ENCODE data around the gene DTNB.

DTNB gene

GRCh38 chr2:25673300-25674076 is at the start of gene DTNB:
DTNB (minus strand) TSS chr2:25673577; CDS start chr2:25652660, 20,917 bp downstream.
- TF ChIP-seq, protein P1, sequence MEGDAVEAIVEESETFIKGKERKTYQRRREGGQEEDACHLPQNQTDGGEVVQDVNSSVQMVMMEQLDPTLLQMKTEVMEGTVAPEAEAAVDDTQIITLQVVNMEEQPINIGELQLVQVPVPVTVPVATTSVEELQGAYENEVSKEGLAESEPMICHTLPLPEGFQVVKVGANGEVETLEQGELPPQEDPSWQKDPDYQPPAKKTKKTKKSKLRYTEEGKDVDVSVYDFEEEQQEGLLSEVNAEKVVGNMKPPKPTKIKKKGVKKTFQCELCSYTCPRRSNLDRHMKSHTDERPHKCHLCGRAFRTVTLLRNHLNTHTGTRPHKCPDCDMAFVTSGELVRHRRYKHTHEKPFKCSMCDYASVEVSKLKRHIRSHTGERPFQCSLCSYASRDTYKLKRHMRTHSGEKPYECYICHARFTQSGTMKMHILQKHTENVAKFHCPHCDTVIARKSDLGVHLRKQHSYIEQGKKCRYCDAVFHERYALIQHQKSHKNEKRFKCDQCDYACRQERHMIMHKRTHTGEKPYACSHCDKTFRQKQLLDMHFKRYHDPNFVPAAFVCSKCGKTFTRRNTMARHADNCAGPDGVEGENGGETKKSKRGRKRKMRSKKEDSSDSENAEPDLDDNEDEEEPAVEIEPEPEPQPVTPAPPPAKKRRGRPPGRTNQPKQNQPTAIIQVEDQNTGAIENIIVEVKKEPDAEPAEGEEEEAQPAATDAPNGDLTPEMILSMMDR (IDR thresholded peaks at IDR 0.05; ENCODE audit: low read depth, low read length): no peak
- peak within 1 kb of the TSS; percentile 61 to 72 for H3K4me3 ChIP-seq (replicated peaks in 1 of 2; ENCODE audit: low read depth in 2 of 2, low read length in 2 of 2)
- DNase-seq (ENCODE audit: low read depth in 2 of 2): peak; percentile 54 to 72

GRCh38 chr2:25722224-25722623 is 48.8 kb upstream of the DTNB start:
- no peak for DNase-seq (ENCODE audit: low read depth in 2 of 2)
- TF ChIP-seq, protein P1 (IDR thresholded peaks at IDR 0.05; ENCODE audit: low read depth, low read length): no peak
- no peak overlapping the region for H3K4me3 ChIP-seq (replicated peaks in 1 of 2; ENCODE audit: low read depth in 2 of 2, low read length in 2 of 2)

DNA sequence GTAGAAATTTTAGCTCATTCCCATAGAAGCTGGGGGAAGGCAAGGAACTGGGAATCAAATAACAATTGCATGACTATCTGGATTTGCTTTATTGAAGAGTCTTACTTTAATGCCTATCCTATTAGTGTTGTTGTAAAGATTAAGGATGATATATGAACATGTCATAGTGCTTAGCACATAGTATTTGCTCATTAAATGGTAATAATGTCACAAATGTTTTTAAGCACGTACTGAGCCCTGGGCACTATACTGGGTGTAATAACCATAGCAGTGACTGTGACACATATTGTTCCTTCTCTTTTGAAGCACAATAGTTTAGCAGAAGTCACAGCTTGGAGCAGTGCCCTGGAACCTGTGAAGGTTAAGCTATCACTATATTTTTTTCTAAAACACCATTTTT is 47.2 kb upstream of the DTNB start:
- DNase-seq (ENCODE audit: low read depth in 2 of 2): no peak
- H3K4me3 ChIP-seq (replicated peaks in 1 of 2; ENCODE audit: low read depth in 2 of 2, low read length in 2 of 2): no peak overlapping the region
- TF ChIP-seq, protein P1 (IDR thresholded peaks at IDR 0.05; ENCODE audit: low read depth, low read length): no peak

- TF ChIP-seq, protein P1 (IDR thresholded peaks at IDR 0.05; ENCODE audit: low read depth, low read length): peak; percentile 9
- H3K4me3 ChIP-seq (replicated peaks in 1 of 2; ENCODE audit: low read depth in 2 of 2, low read length in 2 of 2): no peak overlapping the region
- DNase-seq (ENCODE audit: low read depth in 2 of 2): peak; percentile 20 to 24
Observed at GRCh38 chr2:25714740-25715139, 41.4 kb upstream of the DTNB start.

DNA sequence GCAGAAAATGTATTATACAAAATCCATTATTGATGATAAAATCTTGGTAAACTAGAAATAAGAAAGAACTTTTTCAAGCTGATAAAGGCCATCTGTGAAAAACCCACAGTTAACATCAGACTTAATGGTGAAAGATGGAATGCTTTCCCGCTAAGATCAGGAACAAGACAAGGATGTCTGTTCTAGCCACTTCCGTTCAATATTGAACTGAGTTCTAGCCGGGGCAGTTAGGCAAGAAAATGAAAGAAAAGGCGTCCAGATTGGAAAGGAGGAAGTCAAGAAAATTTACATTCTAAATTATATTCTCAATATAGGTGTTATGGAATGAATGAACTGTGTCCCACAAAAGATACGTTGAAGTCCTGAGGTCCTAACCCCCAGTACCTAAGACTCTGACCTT is 39.1 kb upstream of the DTNB start:
- no peak overlapping the region for H3K4me3 ChIP-seq (replicated peaks in 1 of 2; ENCODE audit: low read depth in 2 of 2, low read length in 2 of 2)
- TF ChIP-seq, protein P1 (IDR thresholded peaks at IDR 0.05; ENCODE audit: low read depth, low read length): no peak
- no peak for DNase-seq (ENCODE audit: low read depth in 2 of 2)

GRCh38 chr2:25711675-25712354 is 38.4 kb upstream of the DTNB start:
- H3K4me3 ChIP-seq (replicated peaks in 1 of 2; ENCODE audit: low read depth in 2 of 2, low read length in 2 of 2): no peak overlapping the region
- DNase-seq (ENCODE audit: low read depth in 2 of 2): no peak
- TF ChIP-seq, protein P1 (IDR thresholded peaks at IDR 0.05; ENCODE audit: low read depth, low read length): no peak

All from cardiac fibroblast (primary cell).